H1 (cell line): Measurements from ENCODE around the gene AIDA. TPM values are rescaled to one million over a fixed set of nuclear protein-coding genes. Genes with fewer than 3 reads are reported as not detected.

Experiments used
- CTCF ChIA-PET: fragments of 300-600 bp; sonication (Branson Sonifier 250); formaldehyde crosslinking; loops from one replicate; lab custom pipeline; 2021; ENCODE audit not compliant: partially characterized antibody; lab: Charles Lee
- POLR2A ChIA-PET: fragments of 300-600 bp; sonication (Branson Sonifier 250); formaldehyde crosslinking; loops from one replicate; lab custom pipeline; 2021; ENCODE audit warnings: inconsistent platforms; ENCODE audit not compliant: partially characterized antibody; lab: Charles Lee
- DNase-seq, 2 experiments: peaks; one replicate each; pipeline versions ENCODE4 v3.0.0 to v3.0.0-alpha.2; 2010 to 2022; ENCODE audit warnings: low spot score in 2 of 2, low read depth in 1 of 2, mixed read lengths in 1 of 2
- FAIRE-seq: peaks from 2 replicates; lab custom pipeline; 2011; peaks lifted over from hg19 to GRCh38; lab: Jason Lieb, UNC
- H2AFZ ChIP-seq: 2 replicates; pipeline ENCODE4 v1.8.1; 2012; ENCODE audit warnings: low read length, inconsistent platforms
- H2AK5ac ChIP-seq: 2 replicates; pipeline ENCODE4 v1.6.1; 2013; ENCODE audit warnings: low read depth, low read length
- H2BK120ac ChIP-seq: replicated peaks from 2 replicates; pipeline ENCODE3; 2013; ENCODE audit warnings: low read depth, low read length, inconsistent platforms
- H2BK12ac ChIP-seq: 2 replicates; pipeline ENCODE4 v1.6.1; 2013; ENCODE audit warnings: low read depth, low read length
- H2BK15ac ChIP-seq: 2 replicates; pipeline ENCODE4 v1.6.1; 2013; ENCODE audit warnings: low read length
- H2BK20ac ChIP-seq: 2 replicates; pipeline ENCODE4 v1.6.1; 2013; ENCODE audit warnings: low read length
- H2BK5ac ChIP-seq: 2 replicates; pipeline ENCODE4 v1.6.1; 2013; ENCODE audit warnings: low read depth, low read length
- H3K14ac ChIP-seq: 2 replicates; pipeline ENCODE4 v1.6.1; 2013; ENCODE audit warnings: inconsistent platforms; ENCODE audit not compliant: insufficient read length
- H3K18ac ChIP-seq: 2 replicates; pipeline ENCODE4 v1.6.1; 2013; ENCODE audit warnings: low read length; ENCODE audit errors: extremely low read depth
- H3K23ac ChIP-seq: 2 replicates; pipeline ENCODE4 v1.6.1; 2013; ENCODE audit warnings: inconsistent platforms; ENCODE audit not compliant: insufficient read length
- H3K23me2 ChIP-seq: 2 replicates; pipeline ENCODE4 v1.6.1; 2013; ENCODE audit warnings: low read depth, low read length
- H3K27ac ChIP-seq: 2 replicates; pipeline ENCODE4 v1.6.1; 2011; ENCODE audit warnings: low read depth, low read length, inconsistent platforms
- H3K27me3 ChIP-seq, 4 experiments: replicated peaks in 1 of 4; 1 replicate in 1 of 4; 2 replicates in 3 of 4; pipeline versions ENCODE4 v1.6.1 to v1.8.1; 2011 to 2013; ENCODE audit warnings: low read length in 3 of 4, mild to moderate bottlenecking in 3 of 4, inconsistent platforms in 2 of 4, mixed read lengths in 2 of 4, moderate library complexity in 1 of 4; ENCODE audit not compliant: control insufficient read depth in 3 of 4, insufficient read depth in 3 of 4; ENCODE audit errors: extremely low read depth in 1 of 4
- H3K36me3 ChIP-seq, 4 experiments: 2 replicates each; pipeline versions ENCODE4 v1.6.1 to v1.8.1; 2011 to 2013; ENCODE audit warnings: mild to moderate bottlenecking in 4 of 4, low read length in 3 of 4, moderate library complexity in 2 of 4, control low read depth in 1 of 4, inconsistent platforms in 1 of 4; ENCODE audit not compliant: insufficient read depth in 4 of 4, control insufficient read depth in 2 of 4
- H3K4ac ChIP-seq: replicated peaks from 2 replicates; pipeline ENCODE3; 2013; ENCODE audit warnings: low read length, low read depth, mixed read lengths, inconsistent platforms; ENCODE audit not compliant: insufficient read length
- H3K4me1 ChIP-seq, 4 experiments: replicated peaks in 1 of 4; 1 replicate in 1 of 4; 2 replicates in 3 of 4; pipeline versions ENCODE4 v1.6.1 to v1.8.1; 2011 to 2013; ENCODE audit warnings: low read length in 3 of 4, inconsistent platforms in 2 of 4, mixed read lengths in 1 of 4; ENCODE audit not compliant: insufficient read depth in 4 of 4, control insufficient read depth in 3 of 4
- H3K4me2 ChIP-seq, 2 experiments: 2 replicates each; pipeline versions ENCODE4 v1.6.1 to v1.8.1; 2011 to 2013; ENCODE audit warnings: low read depth in 2 of 2, low read length in 2 of 2, control low read depth in 1 of 2, inconsistent platforms in 1 of 2, mild to moderate bottlenecking in 1 of 2; ENCODE audit not compliant: insufficient read depth in 1 of 2
- H3K4me3 ChIP-seq, 4 experiments: fragments of 200-600, 300-600 bp in 1 of 4; sonication (generic), shearing (Covaris generic), sonication (Bioruptor Twin) in 1 of 4; 2 replicates each; pipeline versions ENCODE4 v1.5.1 to v1.8.1; 2011 to 2016; ENCODE audit warnings: low read length in 4 of 4, low read depth in 3 of 4, control low read depth in 2 of 4, inconsistent platforms in 2 of 4, mild to moderate bottlenecking in 2 of 4, mixed read lengths in 1 of 4, moderate library complexity in 1 of 4; ENCODE audit not compliant: insufficient read depth in 2 of 4; ENCODE audit errors: extremely low read depth in 1 of 4
- H3K56ac ChIP-seq: replicated peaks from 2 replicates; pipeline ENCODE3; 2013; ENCODE audit warnings: low read depth, mild to moderate bottlenecking, mixed read lengths, low read length, inconsistent platforms; ENCODE audit not compliant: insufficient read length
- H3K79me1 ChIP-seq: 2 replicates; pipeline ENCODE4 v1.6.1; 2013; ENCODE audit warnings: low read depth, low read length, control low read depth
- H3K79me2 ChIP-seq, 2 experiments: 2 replicates each; pipeline versions ENCODE4 v1.6.1 to v1.8.1; 2012 to 2013; ENCODE audit warnings: low read length in 2 of 2, mild to moderate bottlenecking in 2 of 2, inconsistent platforms in 1 of 2; ENCODE audit not compliant: insufficient read depth in 2 of 2, control insufficient read depth in 1 of 2
- H3K9ac ChIP-seq, 4 experiments: replicated peaks in 1 of 4; 1 replicate in 1 of 4; 2 replicates in 3 of 4; pipeline versions ENCODE4 v1.6.1 to v1.8.1; 2011 to 2013; ENCODE audit warnings: low read depth in 3 of 4, low read length in 3 of 4, control low read depth in 2 of 4, mild to moderate bottlenecking in 2 of 4, moderate library complexity in 2 of 4, inconsistent platforms in 1 of 4; ENCODE audit errors: extremely low read depth in 1 of 4
- H3K9me3 ChIP-seq, 2 experiments: 2 replicates each; pipeline versions ENCODE4 v1.6.1 to v1.8.1; 2012 to 2013; ENCODE audit warnings: mild to moderate bottlenecking in 2 of 2, moderate library complexity in 2 of 2, control low read depth in 1 of 2, inconsistent platforms in 1 of 2, low read depth in 1 of 2, low read length in 1 of 2, mixed read lengths in 1 of 2; ENCODE audit not compliant: insufficient read depth in 2 of 2
- H4K20me1 ChIP-seq, 2 experiments: replicated peaks in 1 of 2; 2 replicates each; pipeline versions ENCODE3 to v1.8.1; 2011 to 2013; ENCODE audit warnings: inconsistent platforms in 2 of 2, low read length in 2 of 2, mild to moderate bottlenecking in 1 of 2; ENCODE audit not compliant: insufficient read depth in 2 of 2, control insufficient read depth in 1 of 2
- H4K5ac ChIP-seq: 2 replicates; pipeline ENCODE4 v1.6.1; 2013; ENCODE audit warnings: low read length, low read depth, mixed read lengths, inconsistent platforms; ENCODE audit not compliant: insufficient read length
- H4K8ac ChIP-seq: 2 replicates; pipeline ENCODE4 v1.8.0; 2013; ENCODE audit warnings: mild to moderate bottlenecking, moderate library complexity, low read length, inconsistent platforms; ENCODE audit not compliant: insufficient read depth; ENCODE audit errors: extremely low read depth
- H4K91ac ChIP-seq: replicated peaks from 2 replicates; pipeline ENCODE3; 2013; ENCODE audit warnings: low read length, mixed read lengths, inconsistent platforms; ENCODE audit not compliant: insufficient read length
- BRCA1 ChIP-seq: IDR thresholded peaks from 2 replicates; pipeline ENCODE4 v1.6.1; 2012; ENCODE audit warnings: low read depth, low read length, improper control_type of control experiment
- CBX8 ChIP-seq: fragments of 300-800, 300-1000 bp; sonication (generic); IDR thresholded peaks from 2 replicates; pipeline ENCODE4 v1.7.1; 2016; ENCODE audit warnings: low read depth, low read length, borderline replicate concordance
- CEBPB ChIP-seq: IDR thresholded peaks from 2 replicates; pipeline ENCODE4 v1.6.1; 2012; ENCODE audit warnings: low read depth, low read length
- CHD1 ChIP-seq: IDR thresholded peaks from 2 replicates; pipeline ENCODE4 v1.6.1; 2012; ENCODE audit warnings: low read depth, low read length, improper control_type of control experiment
- CTBP2 ChIP-seq: IDR thresholded peaks from 2 replicates; pipeline ENCODE4 v1.7.0; 2011; ENCODE audit warnings: borderline replicate concordance, mild to moderate bottlenecking, moderate library complexity, mixed read lengths, low read length; ENCODE audit not compliant: insufficient read depth, insufficient read length
- KDM4A ChIP-seq: IDR thresholded peaks from one replicate; pipeline ENCODE4 v1.7.1; 2012; ENCODE audit warnings: low read depth, mild to moderate bottlenecking, moderate library complexity, low read length, inconsistent platforms; ENCODE audit not compliant: severe bottlenecking
- POLR2AphosphoS5 ChIP-seq: IDR thresholded peaks from 2 replicates; pipeline ENCODE4 v1.6.1; 2011; ENCODE audit warnings: low read depth, low read length
- RFX5 ChIP-seq: IDR thresholded peaks from 2 replicates; pipeline ENCODE4 v1.6.1; 2011; ENCODE audit warnings: low read depth, low read length, improper control_type of control experiment, borderline replicate concordance
- SP1 ChIP-seq: IDR thresholded peaks from 2 replicates; pipeline ENCODE4 v1.6.1; 2011; ENCODE audit warnings: low read depth, low read length
- SP2 ChIP-seq: IDR thresholded peaks from 2 replicates; pipeline ENCODE4 v1.6.1; 2012; ENCODE audit warnings: mild to moderate bottlenecking, low read length, inconsistent platforms
- SP4 ChIP-seq: IDR thresholded peaks from 2 replicates; pipeline ENCODE4 v1.6.1; 2012; ENCODE audit warnings: low read length, inconsistent platforms
- ZNF274 ChIP-seq: IDR thresholded peaks from 2 replicates; pipeline ENCODE4 v1.7.0; 2012; ENCODE audit warnings: low read length, borderline replicate concordance; ENCODE audit errors: extremely low read depth
- WGBS, 2 experiments: shearing (Covaris generic) in 1 of 2; methylation state at CpG; one replicate each; pipeline versions ENCODE4 v1.1.6 to v1.1.7; 2013 to 2015; ENCODE audit warnings: low lambda C conversion rate in 2 of 2, mixed read lengths in 2 of 2, inconsistent platforms in 1 of 2, low coverage in 1 of 2, missing lambda C conversion rate in 1 of 2; ENCODE audit not compliant: insufficient replicate concordance in 2 of 2, insufficient coverage in 1 of 2, insufficient read length in 1 of 2; ENCODE audit errors: extremely low coverage in 1 of 2, missing lambda C conversion rate in 1 of 2; 5-methylcytosine and 5-hydroxymethylcytosine counted together
- polyA plus RNA-seq, 7 experiments: library from polyadenylated mRNA; depleted of rRNA in 3 of 7; stranded (reverse) in 5 of 7; unstranded in 2 of 7; fragments of >200 nt in 5 of 7; fragments of 200-250 nt in 2 of 7; gene quantifications; 1 replicate in 5 of 7; 2 replicates in 1 of 7; 4 replicates in 1 of 7; pipeline versions ENCODE4 v1.2.1 to v1.2.3, GENCODE V29; 2011 to 2013; ENCODE audit warnings: missing spikeins in 2 of 7, mixed read lengths in 2 of 7
- total RNA-seq: library from RNA; stranded (reverse); fragmentation: NEBNext Ultra II Directional; extraction: Animal tissue kit (Norgen Biotek cat#: 25700); gene quantifications from 2 replicates; pipeline ENCODE4 v1.2.1, GENCODE V29; 2021
- TF ChIP-seq, protein P1 (sequence below): IDR thresholded peaks from 2 replicates; pipeline ENCODE4 v1.6.1; 2012; ENCODE audit warnings: inconsistent platforms

Gene AIDA
- total and polyA plus RNA-seq, 2 of the 8 experiments (the other 6 are each of a cell fraction or from before 2014, with no cell fraction given): 52.5 to 103 TPM

DNA sequence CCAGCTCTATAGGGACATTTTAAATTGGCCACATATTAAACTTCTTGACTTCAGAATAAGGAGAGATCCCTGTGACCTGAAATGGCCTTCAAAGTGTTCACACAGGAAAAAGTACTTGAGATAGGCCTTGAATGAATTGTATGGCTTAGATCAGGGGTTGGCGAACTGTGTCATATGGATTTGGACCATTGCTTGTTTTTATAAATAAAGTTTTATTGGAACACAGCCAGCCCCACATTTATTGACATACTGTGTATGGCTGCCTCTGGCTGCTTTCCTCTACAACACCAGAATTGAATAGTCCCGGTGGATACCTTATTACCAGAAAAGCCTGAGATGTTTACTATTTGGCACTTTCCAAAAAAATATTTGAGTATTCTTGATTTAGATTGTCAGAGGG lies 4.1 kb upstream of the AIDA start:
- no peak overlapping the region for H3K4ac ChIP-seq
- peaks cover 3% of the 10 kb centered on the region for H3K23me2 ChIP-seq
- CTCF ChIA-PET: no interaction called here
- H4K8ac ChIP-seq: no peak overlapping the region
- peaks cover 0 to 9% of the 10 kb centered on the region in 2 experiments; a peak in 2 of 4 replicates for H3K79me2 ChIP-seq
- no peak overlapping the region for H2AK5ac ChIP-seq
- no peak overlapping the region for H2BK15ac ChIP-seq
- no peaks in the 10 kb centered on the region for H3K9me3 ChIP-seq
- no peak overlapping the region for H3K4me3 ChIP-seq
- no peak overlapping the region for H2BK12ac ChIP-seq
- H3K4me2 ChIP-seq: no peak overlapping the region
- DNase-seq (no peak), FAIRE-seq (no peak)
- no peak overlapping the region for H4K91ac ChIP-seq
- H3K9ac ChIP-seq: no peak overlapping the region
- H3K18ac ChIP-seq: no peak overlapping the region
- WGBS, 2 experiments: 87% methylated on average over 2 of the region's 2 CpGs; no CpG with 5 or more reads in 1 of the 2 experiments
- H3K79me1 ChIP-seq: peaks cover under 1% of the 10 kb centered on the region; the same call in 1 of the 2 replicates
- H3K27ac ChIP-seq: no peak overlapping the region
- H3K56ac ChIP-seq: no peak overlapping the region
- POLR2A ChIA-PET: no interaction called here
- H3K36me3 ChIP-seq: peaks cover 0 to 29% (median 11%) of the 10 kb centered on the region in 4 experiments; a peak in 5 of 8 replicates
- no peak overlapping the region for H3K14ac ChIP-seq
- no peak overlapping the region for H4K5ac ChIP-seq
- no peaks in the 10 kb centered on the region for H4K20me1 ChIP-seq
- no peak overlapping the region for H2AFZ ChIP-seq
- H3K27me3 ChIP-seq: no peaks in the 10 kb centered on the region
- no peaks in the 10 kb centered on the region for H3K4me1 ChIP-seq
- no peak overlapping the region for H2BK5ac ChIP-seq
- no peak overlapping the region for H2BK120ac ChIP-seq
- H3K23ac ChIP-seq: no peak overlapping the region
- H2BK20ac ChIP-seq: no peak overlapping the region
- TF ChIP-seq RFX5 (no peak), SP2 (no peak), CTBP2 (no peak), BRCA1 (no peak), POLR2AphosphoS5 (no peak), KDM4A (no peak), CBX8 (no peak), SP4 (no peak), CHD1 (no peak), ZNF274 (no peak), CEBPB (no peak), SP1 (no peak)
- TF ChIP-seq, protein P1, sequence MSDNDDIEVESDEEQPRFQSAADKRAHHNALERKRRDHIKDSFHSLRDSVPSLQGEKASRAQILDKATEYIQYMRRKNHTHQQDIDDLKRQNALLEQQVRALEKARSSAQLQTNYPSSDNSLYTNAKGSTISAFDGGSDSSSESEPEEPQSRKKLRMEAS: no peak
